HEK293 (cell line): Measurements from ENCODE around the gene TECTA.

Experiments used
- CTCF ChIA-PET: fragments of 350-600 bp; formaldehyde crosslinking; extraction: SDS; loops from one replicate; lab custom pipeline; 2021; ENCODE audit warnings: antibody characterized with exemption; lab: Yijun Ruan, JAX
- POLR2A ChIA-PET: fragments of 300-600 bp; formaldehyde crosslinking; extraction: SDS; loops from one replicate; lab custom pipeline; 2020; ENCODE audit warnings: antibody characterized with exemption, inconsistent platforms; lab: Yijun Ruan, JAX
- H3K27ac ChIP-seq: fragments of 200-500 bp; sonication (Bioruptor generic); 2 replicates; pipeline ENCODE4 v1.5.1; 2014; ENCODE audit warnings: low read depth, low read length, control low read depth, inconsistent platforms; ENCODE audit errors: extremely low read depth
- H3K36me3 ChIP-seq, 2 experiments: fragments of 200-500 bp in 1 of 2; sonication (Bioruptor generic) in 1 of 2; 1 replicate in 1 of 2; 2 replicates in 1 of 2; pipeline ENCODE4 v1.5.1; 2014 to 2017; ENCODE audit warnings: inconsistent platforms in 2 of 2, low read length in 2 of 2; ENCODE audit not compliant: control insufficient read depth in 2 of 2, insufficient read depth in 1 of 2
- H3K4me1 ChIP-seq: fragments of 200-500 bp; sonication (Bioruptor generic); 2 replicates; pipeline ENCODE4 v1.5.1; 2014; ENCODE audit warnings: mild to moderate bottlenecking, low read length, inconsistent platforms; ENCODE audit not compliant: control insufficient read depth, insufficient read depth
- H3K4me3 ChIP-seq: 2 replicates; pipeline ENCODE4 v1.5.1; 2011; ENCODE audit warnings: low read depth, mild to moderate bottlenecking, control low read depth, low read length, moderate library complexity
- H3K9me3 ChIP-seq: fragments of 200-500 bp; sonication (Bioruptor generic); 2 replicates; pipeline ENCODE4 v1.5.1; 2014; ENCODE audit warnings: low read depth, low read length, inconsistent platforms; ENCODE audit not compliant: control insufficient read depth, insufficient read depth
- HOXC10 ChIP-seq: sonication (generic); formaldehyde crosslinking; IDR thresholded peaks from 2 replicates; pipeline ENCODE4 v1.8.1; 2023; ENCODE audit warnings: mild to moderate bottlenecking, missing genetic modification reagents
- OSR2 ChIP-seq: fragments of 450-650 bp; formaldehyde crosslinking; IDR thresholded peaks from 2 replicates; pipeline ENCODE4 v1.5.1; 2016; ENCODE audit warnings: missing biosample characterization, missing genetic modification characterization
- SP2 ChIP-seq: fragments of 450-650 bp; formaldehyde crosslinking; IDR thresholded peaks from 2 replicates; pipeline ENCODE4 v1.5.1; 2016; ENCODE audit warnings: missing biosample characterization, missing genetic modification characterization
- SP7 ChIP-seq: fragments of 450-650 bp; formaldehyde crosslinking; IDR thresholded peaks from 2 replicates; pipeline ENCODE4 v1.5.1; 2016; ENCODE audit warnings: missing biosample characterization, missing genetic modification characterization
- TRIM28 ChIP-seq: IDR thresholded peaks from 2 replicates; pipeline ENCODE4 v1.6.1; 2011; ENCODE audit warnings: low read length, control low read depth, borderline replicate concordance
- WT1 ChIP-seq: fragments of 450-650 bp; formaldehyde crosslinking; IDR thresholded peaks from 2 replicates; pipeline ENCODE4 v1.5.1; 2016; ENCODE audit warnings: missing biosample characterization, missing genetic modification characterization
- ZBTB1 ChIP-seq: fragments of 450-650 bp; formaldehyde crosslinking; IDR thresholded peaks from 2 replicates; pipeline ENCODE4 v1.5.1; 2016; ENCODE audit warnings: missing biosample characterization, missing genetic modification characterization
- ZBTB8A ChIP-seq: fragments of 450-650 bp; formaldehyde crosslinking; IDR thresholded peaks from 2 replicates; pipeline ENCODE4 v1.5.1; 2016; ENCODE audit warnings: missing biosample characterization, missing genetic modification characterization
- ZNF169 ChIP-seq: fragments of 450-650 bp; formaldehyde crosslinking; IDR thresholded peaks from 2 replicates; pipeline ENCODE4 v1.5.1; 2016; ENCODE audit warnings: missing biosample characterization, missing genetic modification characterization
- ZNF19 ChIP-seq: fragments of 450-650 bp; formaldehyde crosslinking; IDR thresholded peaks from 2 replicates; pipeline ENCODE4; 2016; ENCODE audit warnings: missing biosample characterization, missing genetic modification characterization, low read depth
- ZNF280D ChIP-seq: fragments of 450-650 bp; formaldehyde crosslinking; IDR thresholded peaks from 2 replicates; pipeline ENCODE4 v1.5.1; 2016; ENCODE audit warnings: missing biosample characterization, missing genetic modification characterization
- ZNF350 ChIP-seq: fragments of 450-650 bp; formaldehyde crosslinking; IDR thresholded peaks from 2 replicates; pipeline ENCODE4 v1.5.0; 2017; ENCODE audit warnings: missing biosample characterization, mild to moderate bottlenecking, missing genetic modification characterization
- ZNF423 ChIP-seq: fragments of 450-650 bp; formaldehyde crosslinking; IDR thresholded peaks from 2 replicates; pipeline ENCODE4 v1.5.1; 2016; ENCODE audit warnings: missing biosample characterization, missing genetic modification characterization
- ZNF521 ChIP-seq: fragments of 450-650 bp; formaldehyde crosslinking; IDR thresholded peaks from 2 replicates; pipeline ENCODE4 v1.5.1; 2017; ENCODE audit warnings: missing biosample characterization, mild to moderate bottlenecking, missing genetic modification characterization
- ZNF548 ChIP-seq: fragments of 450-650 bp; formaldehyde crosslinking; IDR thresholded peaks from 2 replicates; pipeline ENCODE4 v1.5.1; 2016; ENCODE audit warnings: missing biosample characterization, missing genetic modification characterization
- ZNF549 ChIP-seq: fragments of 450-650 bp; IDR thresholded peaks from 2 replicates; pipeline ENCODE4 v1.5.1; 2018; ENCODE audit warnings: missing biosample characterization, missing genetic modification characterization, mild to moderate bottlenecking, inconsistent platforms, moderate library complexity
- ZNF555 ChIP-seq: fragments of 450-650 bp; formaldehyde crosslinking; conservative IDR thresholded peaks from 2 replicates; pipeline ENCODE4 v1.5.1; 2017; ENCODE audit warnings: missing biosample characterization, mild to moderate bottlenecking, missing genetic modification characterization, inconsistent platforms
- ZNF560 ChIP-seq: fragments of 450-650 bp; formaldehyde crosslinking; IDR thresholded peaks from 2 replicates; pipeline ENCODE4 v1.5.1; 2017; ENCODE audit warnings: missing biosample characterization, missing genetic modification characterization, borderline replicate concordance
- ZNF629 ChIP-seq: fragments of 450-650 bp; formaldehyde crosslinking; IDR thresholded peaks from 2 replicates; pipeline ENCODE4 v1.5.1; 2017; ENCODE audit warnings: missing biosample characterization, missing genetic modification characterization
- ZNF776 ChIP-seq: fragments of 450-650 bp; formaldehyde crosslinking; IDR thresholded peaks from 2 replicates; pipeline ENCODE4 v1.5.0; 2017; ENCODE audit warnings: missing biosample characterization, missing genetic modification characterization, borderline replicate concordance
- ZNF777 ChIP-seq: fragments of 450-650 bp; formaldehyde crosslinking; IDR thresholded peaks from 2 replicates; pipeline ENCODE4 v1.5.1; 2017; ENCODE audit warnings: missing biosample characterization, missing genetic modification characterization, borderline replicate concordance
- ZNF791 ChIP-seq: fragments of 450-650 bp; formaldehyde crosslinking; IDR thresholded peaks from 2 replicates; pipeline ENCODE4 v1.5.1; 2016; ENCODE audit warnings: missing biosample characterization, missing genetic modification characterization
- ZSCAN4 ChIP-seq: fragments of 450-650 bp; formaldehyde crosslinking; IDR thresholded peaks from 2 replicates; pipeline ENCODE4 v1.5.1; 2017; ENCODE audit warnings: missing biosample characterization, missing genetic modification characterization
- TF ChIP-seq, protein P1 (sequence below): fragments of 450-650 bp; formaldehyde crosslinking; IDR thresholded peaks from 2 replicates; pipeline ENCODE4 v1.5.1; 2016; ENCODE audit warnings: missing biosample characterization, missing genetic modification characterization
- TF ChIP-seq, protein P2 (sequence below): fragments of 450-650 bp; formaldehyde crosslinking; IDR thresholded peaks from 2 replicates; pipeline ENCODE4 v1.5.1; 2016; ENCODE audit warnings: missing biosample characterization, missing genetic modification characterization, borderline replicate concordance
- TF ChIP-seq, protein P3 (sequence below): fragments of 450-650 bp; formaldehyde crosslinking; IDR thresholded peaks from 2 replicates; pipeline ENCODE4 v1.5.1; 2016; ENCODE audit warnings: missing biosample characterization, missing genetic modification characterization

The TECTA gene

GRCh38 chr11:121154486-121155314 is 53.7 kb downstream of the TECTA start:
- H3K4me1 ChIP-seq = no peaks in the 10 kb centered on the region
- no peaks in the 10 kb centered on the region for H3K36me3 ChIP-seq
- TF ChIP-seq ZNF777 (tag by site-specific recombination) (no peak), ZNF350 (tag by site-specific recombination) (no peak), TRIM28 (no peak), SP2 (tag by site-specific recombination) (no peak), ZNF791 (tag by site-specific recombination) (no peak), ZNF555 (no peak), ZNF280D (tag by site-specific recombination) (no peak), HOXC10 (no peak), SP7 (tag by site-specific recombination) (no peak), ZNF776 (tag by site-specific recombination) (no peak), WT1 (tag by site-specific recombination) (no peak), ZSCAN4 (tag by site-specific recombination) (no peak), ZNF560 (tag by site-specific recombination) (no peak), ZBTB8A (no peak), ZNF549 (tag by site-specific recombination) (no peak), ZNF423 (tag by site-specific recombination) (no peak), ZNF629 (tag by site-specific recombination) (no peak)
- TF ChIP-seq, protein P1, sequence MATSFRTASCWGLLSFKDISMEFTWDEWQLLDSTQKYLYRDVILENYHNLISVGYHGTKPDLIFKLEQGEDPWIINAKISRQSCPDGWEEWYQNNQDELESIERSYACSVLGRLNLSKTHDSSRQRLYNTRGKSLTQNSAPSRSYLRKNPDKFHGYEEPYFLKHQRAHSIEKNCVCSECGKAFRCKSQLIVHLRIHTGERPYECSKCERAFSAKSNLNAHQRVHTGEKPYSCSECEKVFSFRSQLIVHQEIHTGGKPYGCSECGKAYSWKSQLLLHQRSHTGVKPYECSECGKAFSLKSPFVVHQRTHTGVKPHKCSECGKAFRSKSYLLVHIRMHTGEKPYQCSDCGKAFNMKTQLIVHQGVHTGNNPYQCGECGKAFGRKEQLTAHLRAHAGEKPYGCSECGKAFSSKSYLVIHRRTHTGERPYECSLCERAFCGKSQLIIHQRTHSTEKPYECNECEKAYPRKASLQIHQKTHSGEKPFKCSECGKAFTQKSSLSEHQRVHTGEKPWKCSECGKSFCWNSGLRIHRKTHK (tag by site-specific recombination) = no peak
- TF ChIP-seq, all 188 proteins: peak for 0
- H3K27ac ChIP-seq = no peak overlapping the region
- H3K4me3 ChIP-seq = no peak overlapping the region
- ChIA-PET CTCF (interaction anchor here (0.8 to 1.9 kb wide), 6 partner anchors 11 to 43 kb away, joined by 3 to 9 read pairs (median 6); no protein-coding TSS in a partner anchor), POLR2A (no interaction called here)
- H3K9me3 ChIP-seq = no peaks in the 10 kb centered on the region

GRCh38 chr11:121157756-121158155 is 56.7 kb downstream of the TECTA start:
- H3K27ac ChIP-seq = no peak overlapping the region
- H3K36me3 ChIP-seq = no peaks in the 10 kb centered on the region
- H3K9me3 ChIP-seq = no peaks in the 10 kb centered on the region
- ChIA-PET POLR2A (no interaction called here), CTCF (no interaction called here)
- H3K4me1 ChIP-seq = no peaks in the 10 kb centered on the region
- H3K4me3 ChIP-seq = no peak overlapping the region
- TF ChIP-seq OSR2 (tag by site-specific recombination) (no peak), ZNF521 (tag by site-specific recombination) (no peak), ZNF548 (tag by site-specific recombination) (no peak), ZNF169 (tag by site-specific recombination) (no peak), ZBTB1 (tag by site-specific recombination) (no peak), SP7 (tag by site-specific recombination) (no peak), ZNF19 (tag by site-specific recombination) (no peak)
- TF ChIP-seq, protein P2, sequence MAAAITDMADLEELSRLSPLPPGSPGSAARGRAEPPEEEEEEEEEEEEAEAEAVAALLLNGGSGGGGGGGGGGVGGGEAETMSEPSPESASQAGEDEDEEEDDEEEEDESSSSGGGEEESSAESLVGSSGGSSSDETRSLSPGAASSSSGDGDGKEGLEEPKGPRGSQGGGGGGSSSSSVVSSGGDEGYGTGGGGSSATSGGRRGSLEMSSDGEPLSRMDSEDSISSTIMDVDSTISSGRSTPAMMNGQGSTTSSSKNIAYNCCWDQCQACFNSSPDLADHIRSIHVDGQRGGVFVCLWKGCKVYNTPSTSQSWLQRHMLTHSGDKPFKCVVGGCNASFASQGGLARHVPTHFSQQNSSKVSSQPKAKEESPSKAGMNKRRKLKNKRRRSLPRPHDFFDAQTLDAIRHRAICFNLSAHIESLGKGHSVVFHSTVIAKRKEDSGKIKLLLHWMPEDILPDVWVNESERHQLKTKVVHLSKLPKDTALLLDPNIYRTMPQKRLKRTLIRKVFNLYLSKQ (tag by site-specific recombination) = no peak
- TF ChIP-seq, protein P3, sequence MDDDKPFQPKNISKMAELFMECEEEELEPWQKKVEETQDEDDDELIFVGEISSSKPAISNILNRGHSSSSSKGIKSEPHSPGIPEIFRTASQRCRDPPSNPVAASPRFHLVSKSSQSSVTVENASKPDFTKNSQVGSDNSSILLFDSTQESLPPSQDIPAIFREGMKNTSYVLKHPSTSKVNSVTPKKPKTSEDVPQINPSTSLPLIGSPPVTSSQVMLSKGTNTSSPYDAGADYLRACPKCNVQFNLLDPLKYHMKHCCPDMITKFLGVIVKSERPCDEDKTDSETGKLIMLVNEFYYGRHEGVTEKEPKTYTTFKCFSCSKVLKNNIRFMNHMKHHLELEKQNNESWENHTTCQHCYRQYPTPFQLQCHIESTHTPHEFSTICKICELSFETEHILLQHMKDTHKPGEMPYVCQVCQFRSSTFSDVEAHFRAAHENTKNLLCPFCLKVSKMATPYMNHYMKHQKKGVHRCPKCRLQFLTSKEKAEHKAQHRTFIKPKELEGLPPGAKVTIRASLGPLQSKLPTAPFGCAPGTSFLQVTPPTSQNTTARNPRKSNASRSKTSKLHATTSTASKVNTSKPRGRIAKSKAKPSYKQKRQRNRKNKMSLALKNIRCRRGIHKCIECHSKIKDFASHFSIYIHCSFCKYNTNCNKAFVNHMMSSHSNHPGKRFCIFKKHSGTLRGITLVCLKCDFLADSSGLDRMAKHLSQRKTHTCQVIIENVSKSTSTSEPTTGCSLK (tag by site-specific recombination) = no peak
